HG03469 (cell line): ENCODE data around the gene C11orf65.
"Not testable (repeated sequence)": the region's sequence is repeated elsewhere in the genome, so short reads cannot be mapped to it uniquely, and the experiment has no call there.

Source experiments
- ATAC-seq: cut with Tn5 transposase; IDR thresholded peaks from one replicate; pipeline ENCODE4 v1.9.1; 2021; ENCODE audit warnings: mild to moderate bottlenecking, moderate library complexity, moderate number of reproducible peaks; ENCODE audit not compliant: unreplicated experiment

C11orf65 gene

GRCh38 chr11:108373505-108373904, 93.8 kb downstream of the C11orf65 start:
- ATAC-seq = not testable (repeated sequence)

GRCh38 chr11:108370990-108371389, 96.3 kb downstream of the C11orf65 start:
- no peak for ATAC-seq

GRCh38 chr11:108370315-108370714, 97.0 kb downstream of the C11orf65 start:
- ATAC-seq = no peak

DNA sequence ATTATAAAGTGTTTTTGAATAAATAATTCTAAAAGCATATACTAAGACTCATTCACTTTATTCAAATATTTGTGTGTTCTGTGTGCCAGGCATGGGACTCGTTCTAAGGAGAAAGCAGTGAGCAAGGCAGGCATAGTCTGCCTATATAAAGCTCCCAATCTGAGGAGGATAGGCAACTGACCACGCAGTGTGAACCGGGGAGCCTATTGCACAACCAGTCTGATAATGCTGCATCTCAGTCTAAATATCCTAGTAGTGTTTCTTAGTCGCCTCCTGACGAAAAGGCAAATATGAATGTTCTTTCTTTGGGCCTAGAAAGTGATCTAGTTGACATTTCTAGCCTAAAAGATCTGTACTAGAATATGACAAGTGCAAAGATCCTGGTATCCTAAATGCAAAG, 98.3 kb downstream of the C11orf65 start:
- no peak for ATAC-seq

DNA sequence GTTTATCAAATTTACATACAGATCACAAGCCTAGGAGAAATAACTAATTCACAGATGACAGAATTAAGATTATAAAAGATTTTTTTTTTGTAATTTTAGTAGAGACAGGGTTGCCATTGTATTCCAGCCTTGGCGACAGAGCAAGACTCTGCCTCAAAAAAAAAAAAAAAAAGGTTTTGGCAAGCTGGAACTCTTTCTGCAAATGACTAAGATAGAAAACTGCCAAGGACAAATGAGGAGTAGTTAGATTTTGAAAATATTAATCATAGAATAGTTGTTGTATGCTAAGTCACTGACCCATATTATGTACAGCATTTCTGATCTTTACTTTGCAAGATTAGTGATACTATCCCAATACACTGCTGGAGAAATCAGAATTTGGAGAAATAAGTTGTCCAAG, 99.2 kb downstream of the C11orf65 start:
- ATAC-seq = no peak

DNA sequence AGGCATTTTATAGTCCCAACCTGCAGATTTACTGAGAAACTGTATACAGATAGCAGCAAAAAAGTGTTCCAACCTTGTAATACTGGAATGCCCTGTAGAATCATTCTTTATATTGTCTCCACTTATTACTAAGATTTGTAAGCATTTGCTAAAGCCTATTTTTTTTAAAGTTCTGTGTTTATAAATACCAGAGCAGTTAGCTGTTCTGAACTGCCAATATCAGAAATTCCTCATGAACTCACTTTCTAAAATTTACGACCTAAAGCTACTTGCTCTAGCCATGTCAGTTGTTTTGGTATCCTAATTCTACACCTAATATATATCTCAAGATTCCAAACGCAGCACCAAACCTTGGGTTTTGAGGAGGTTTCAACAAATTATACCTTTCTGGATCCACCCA, 103.2 kb downstream of the C11orf65 start:
- no peak for ATAC-seq

GRCh38 chr11:108351468-108351867, 115.9 kb downstream of the C11orf65 start:
- no peak for ATAC-seq

DNA sequence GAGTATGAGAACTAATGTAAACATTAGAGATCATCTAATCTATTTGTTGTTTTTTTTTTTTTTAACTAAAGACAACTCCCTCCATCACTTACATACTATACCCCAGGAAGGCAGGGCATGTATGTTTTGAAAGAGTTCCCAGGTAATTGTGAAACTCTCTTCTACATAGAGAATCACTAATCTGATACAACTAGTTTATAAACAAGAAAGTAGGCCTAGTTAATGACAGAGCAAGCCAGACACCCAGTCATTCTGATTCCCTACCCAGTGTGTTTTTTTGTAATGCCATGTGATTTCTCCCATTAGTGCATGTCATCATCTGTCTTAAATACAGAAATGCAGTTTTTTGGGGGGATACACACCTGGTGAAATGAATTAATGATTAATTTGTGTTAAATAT, 120.9 kb downstream of the C11orf65 start:
- ATAC-seq = no peak

GRCh38 chr11:108345767-108346166, 121.6 kb downstream of the C11orf65 start:
- no peak for ATAC-seq

- ATAC-seq = no peak
Measured at GRCh38 chr11:108343714-108344113, 123.6 kb downstream of the C11orf65 start.

DNA sequence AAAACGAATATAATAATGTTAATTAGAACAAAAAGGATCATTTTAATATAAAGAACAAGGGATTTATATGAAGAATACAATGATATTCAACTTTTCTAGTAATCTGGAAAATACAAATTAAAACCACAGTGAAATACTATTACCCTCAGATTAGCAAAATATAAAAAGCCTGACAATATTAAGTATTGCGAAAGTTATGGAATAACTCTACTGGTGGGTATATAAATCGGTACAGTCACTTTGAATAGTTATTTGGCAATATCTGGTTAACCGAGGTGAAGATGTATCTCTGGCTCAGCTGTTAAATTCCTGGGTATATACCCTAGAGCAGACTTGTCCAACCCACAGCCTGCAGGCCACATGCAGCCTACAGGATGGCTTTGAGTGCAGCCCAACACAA, 125.7 kb downstream of the C11orf65 start:
- no peak for ATAC-seq

DNA sequence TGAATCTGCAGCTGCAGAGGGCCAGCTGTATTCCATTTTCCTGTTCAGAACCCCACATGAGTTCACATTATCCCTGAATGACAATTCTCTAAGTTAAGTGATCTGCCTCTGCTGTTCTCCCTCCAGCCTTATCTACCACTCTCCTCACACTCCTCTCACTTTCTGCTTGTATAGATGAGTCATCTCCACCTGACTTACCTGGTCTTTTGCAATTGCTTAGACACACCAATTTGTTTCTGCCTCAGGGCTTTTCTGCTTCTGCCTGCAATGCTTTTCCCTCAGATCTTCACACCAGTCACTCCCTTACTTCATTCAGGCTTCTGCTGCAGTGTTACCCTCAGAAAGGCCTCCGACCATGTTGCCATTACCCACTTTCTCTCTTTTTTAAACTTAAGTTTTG, 126.4 kb downstream of the C11orf65 start:
- ATAC-seq = no peak

GRCh38 chr11:108338750-108339149, 128.6 kb downstream of the C11orf65 start:
- ATAC-seq = no peak

DNA sequence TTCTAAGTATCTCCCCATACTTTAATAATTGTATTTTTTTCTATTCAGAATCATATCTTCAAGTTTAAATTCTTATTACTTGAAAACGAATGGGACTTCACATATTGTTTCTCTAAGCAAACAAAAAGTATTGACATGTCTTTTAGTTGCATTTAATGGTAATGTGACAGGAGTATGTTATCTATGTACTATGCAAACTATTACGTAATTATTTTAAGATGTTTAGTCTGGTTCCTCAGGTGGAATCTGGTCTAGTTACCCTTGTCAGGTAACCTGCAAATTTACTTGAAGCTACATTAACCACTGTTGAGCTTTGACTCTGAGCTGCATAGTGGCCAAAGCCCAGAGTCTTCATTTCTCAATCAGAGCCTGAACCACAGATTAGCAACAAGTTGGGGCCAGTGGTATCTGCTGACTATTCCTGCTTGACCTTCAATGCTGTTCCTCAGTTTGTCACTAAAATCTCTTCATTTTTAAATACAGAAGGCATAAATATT, 133.9 kb downstream of the C11orf65 start:
- ATAC-seq = no peak
